Measurements from ENCODE around the gene JMJD4. TPM values are rescaled to one million over a fixed set of nuclear protein-coding genes. Genes with fewer than 3 reads are reported as not detected.

JMJD4 gene
- total RNA-seq, 1 donor from 2014 or later, result 13.4 TPM

- no peak overlapping the region for H3K27ac Mint-ChIP-seq (ENCODE audit: unreplicated experiment)
These were observed 36.7 kb upstream of the JMJD4 start for GRCh38 chr1:227771771-227772170.

GRCh38 chr1:227771326-227771725 is 36.2 kb upstream of the JMJD4 start:
- no peak overlapping the region for H3K27ac Mint-ChIP-seq (ENCODE audit: unreplicated experiment)
- H3K4me3 Mint-ChIP-seq (ENCODE audit: unreplicated experiment), result no peak overlapping the region
- H3K36me3 Mint-ChIP-seq (ENCODE audit: low read depth, unreplicated experiment), result peaks cover 24% of the 10 kb centered on the region
- no peaks in the 10 kb centered on the region for H3K27me3 Mint-ChIP-seq (ENCODE audit: unreplicated experiment)
- TF ChIP-seq CTCF (IDR thresholded peaks at IDR 0.05; ENCODE audit: unreplicated experiment), result no peak
- no peaks in the 10 kb centered on the region for H3K9me3 Mint-ChIP-seq (ENCODE audit: unreplicated experiment)
- DNase-seq (ENCODE audit: low spot score), result no peak
- H3K4me1 Mint-ChIP-seq (ENCODE audit: unreplicated experiment), result no peaks in the 10 kb centered on the region

More at GRCh38 chr1:227771771-227772170, 36.7 kb upstream of the JMJD4 start:
- H3K4me1 Mint-ChIP-seq (ENCODE audit: unreplicated experiment), result no peaks in the 10 kb centered on the region
- no peak for TF ChIP-seq CTCF (IDR thresholded peaks at IDR 0.05; ENCODE audit: unreplicated experiment)
- no peaks in the 10 kb centered on the region for H3K9me3 Mint-ChIP-seq (ENCODE audit: unreplicated experiment)
- peaks cover 24% of the 10 kb centered on the region for H3K36me3 Mint-ChIP-seq (ENCODE audit: low read depth, unreplicated experiment)
- H3K27me3 Mint-ChIP-seq (ENCODE audit: unreplicated experiment), result no peaks in the 10 kb centered on the region
- no peak overlapping the region for H3K4me3 Mint-ChIP-seq (ENCODE audit: unreplicated experiment)
- DNase-seq (ENCODE audit: low spot score), result no peak

GRCh38 chr1:227770812-227771211 is 35.7 kb upstream of the JMJD4 start:
- no peak for TF ChIP-seq CTCF (IDR thresholded peaks at IDR 0.05; ENCODE audit: unreplicated experiment)
- Mint-ChIP-seq H3K4me3 (ENCODE audit: unreplicated experiment) (no peak overlapping the region), H3K4me1 (ENCODE audit: unreplicated experiment) (no peaks in the 10 kb centered on the region), H3K9me3 (ENCODE audit: unreplicated experiment) (no peaks in the 10 kb centered on the region), H3K36me3 (ENCODE audit: low read depth, unreplicated experiment) (peaks cover 24% of the 10 kb centered on the region), H3K27ac (ENCODE audit: unreplicated experiment) (no peak overlapping the region), H3K27me3 (ENCODE audit: unreplicated experiment) (no peaks in the 10 kb centered on the region)
- no peak for DNase-seq (ENCODE audit: low spot score)

GRCh38 chr1:227769936-227770494 is 34.9 kb upstream of the JMJD4 start:
- DNase-seq (ENCODE audit: low spot score), result no peak
- H3K9me3 Mint-ChIP-seq (ENCODE audit: unreplicated experiment), result no peaks in the 10 kb centered on the region
- H3K27me3 Mint-ChIP-seq (ENCODE audit: unreplicated experiment), result no peaks in the 10 kb centered on the region
- H3K27ac Mint-ChIP-seq (ENCODE audit: unreplicated experiment), result no peak overlapping the region
- no peaks in the 10 kb centered on the region for H3K4me1 Mint-ChIP-seq (ENCODE audit: unreplicated experiment)
- H3K36me3 Mint-ChIP-seq (ENCODE audit: low read depth, unreplicated experiment), result peaks cover 24% of the 10 kb centered on the region
- H3K4me3 Mint-ChIP-seq (ENCODE audit: unreplicated experiment), result no peak overlapping the region
- no peak for TF ChIP-seq CTCF (IDR thresholded peaks at IDR 0.05; ENCODE audit: unreplicated experiment)

GRCh38 chr1:227769047-227769935 is 34.2 kb upstream of the JMJD4 start:
- Mint-ChIP-seq H3K4me3 (ENCODE audit: unreplicated experiment) (no peak overlapping the region), H3K27me3 (ENCODE audit: unreplicated experiment) (no peaks in the 10 kb centered on the region), H3K9me3 (ENCODE audit: unreplicated experiment) (no peaks in the 10 kb centered on the region), H3K4me1 (ENCODE audit: unreplicated experiment) (no peaks in the 10 kb centered on the region), H3K27ac (ENCODE audit: unreplicated experiment) (no peak overlapping the region), H3K36me3 (ENCODE audit: low read depth, unreplicated experiment) (peaks cover 24% of the 10 kb centered on the region)
- no peak for DNase-seq (ENCODE audit: low spot score)
- no peak for TF ChIP-seq CTCF (IDR thresholded peaks at IDR 0.05; ENCODE audit: unreplicated experiment)

Measured in endothelial cell (in vitro differentiated cells).